ENCODE data around the gene CNOT1.

CNOT1 gene

GRCh38 chr16:58516768-58517107, 112.9 kb downstream of the CNOT1 start:
- DNase-seq (ENCODE audit: low read depth in 2 of 2): no peak

GRCh38 chr16:58515871-58516767, 113.5 kb downstream of the CNOT1 start:
- peak in 1 of 2 donors; percentile 27 for DNase-seq (ENCODE audit: low read depth in 2 of 2)

DNA sequence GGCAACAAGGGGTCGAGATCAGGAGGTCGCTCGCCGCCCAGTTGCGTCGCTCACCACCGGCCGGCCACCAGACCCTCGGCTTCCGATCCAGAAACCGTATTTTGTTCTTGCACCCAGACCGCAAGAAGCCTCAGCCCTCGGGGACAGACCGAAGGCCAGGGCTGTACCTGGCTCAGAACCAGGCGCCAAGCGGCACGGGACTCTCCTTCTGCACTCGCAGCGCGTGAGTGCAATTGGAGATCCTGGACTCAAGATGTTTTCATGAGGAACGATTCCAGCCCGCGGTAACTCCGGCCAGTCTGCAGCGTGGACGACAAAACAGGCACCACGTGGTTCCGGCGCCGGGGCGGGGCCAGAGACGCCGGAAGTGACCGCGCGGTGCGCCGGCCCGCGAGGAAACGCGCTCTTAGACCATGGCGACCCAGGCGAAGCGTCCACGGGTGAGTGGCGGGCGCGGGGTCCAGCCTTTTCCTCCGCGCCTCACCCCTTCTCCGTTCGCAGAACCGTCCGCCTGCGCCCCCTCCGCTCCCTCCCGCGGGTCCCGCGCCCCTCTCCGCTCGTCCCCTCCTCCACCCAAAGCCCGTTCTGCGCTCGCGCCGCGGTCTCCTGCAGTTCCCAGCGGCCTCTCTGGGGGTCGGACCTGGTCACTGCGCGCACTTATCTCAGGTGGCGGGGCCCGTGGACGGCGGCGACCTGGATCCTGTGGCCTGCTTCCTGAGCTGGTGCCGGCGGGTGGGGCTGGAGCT, 114.3 kb downstream of the CNOT1 start, which contains the start of gene SETD6:
TSS of gene SETD6 (plus strand) at position 393 of the 746 bp plus-strand sequence. CDS start at position 414, 21 bp downstream.
- peak; percentile 71 to 75 for DNase-seq (ENCODE audit: low read depth in 2 of 2)

GRCh38 chr16:58513874-58514273, 115.8 kb downstream of the CNOT1 start:
- no peak for DNase-seq (ENCODE audit: low read depth in 2 of 2)

GRCh38 chr16:58511933-58512815, 117.5 kb downstream of the CNOT1 start:
- peak; percentile 55 to 58 for DNase-seq (ENCODE audit: low read depth in 2 of 2)

- no peak for DNase-seq (ENCODE audit: low read depth in 2 of 2)
These were observed 118.6 kb downstream of the CNOT1 start for GRCh38 chr16:58510776-58511628.

DNA sequence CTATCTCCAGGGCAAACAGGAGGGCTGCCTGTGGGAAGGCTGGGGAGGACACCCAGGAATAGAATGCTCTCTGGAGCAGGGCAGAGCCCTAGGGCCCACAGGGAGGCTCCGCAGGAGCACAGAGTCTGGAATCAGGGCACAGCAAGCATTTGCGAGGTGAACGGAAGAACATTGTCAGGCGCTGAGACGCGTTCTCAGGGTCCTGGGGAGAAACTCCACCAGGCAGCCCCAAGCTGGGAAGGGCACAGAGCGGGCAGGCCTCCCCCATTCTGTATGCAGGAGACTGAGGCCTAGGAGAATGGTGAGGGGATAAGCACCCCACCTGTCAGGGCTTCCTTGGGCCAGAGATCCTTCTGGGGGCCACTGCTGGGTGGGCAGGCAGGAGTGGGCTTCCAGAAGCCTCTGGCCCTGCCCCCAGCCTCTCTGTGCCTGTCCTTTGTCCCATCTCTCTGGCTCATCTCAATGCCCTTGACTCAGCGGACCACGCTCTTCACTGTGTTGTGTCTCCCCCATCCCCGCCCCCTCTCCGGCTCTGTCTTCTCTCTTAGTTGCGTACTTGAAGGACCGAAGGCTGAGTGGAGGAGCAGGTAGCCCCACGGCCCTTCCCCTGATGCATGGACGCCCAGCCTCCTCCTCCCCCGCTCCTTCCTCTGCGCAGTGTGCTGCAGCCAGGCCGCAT, 119.4 kb downstream of the CNOT1 start:
- no peak for DNase-seq (ENCODE audit: low read depth in 2 of 2)

DNA sequence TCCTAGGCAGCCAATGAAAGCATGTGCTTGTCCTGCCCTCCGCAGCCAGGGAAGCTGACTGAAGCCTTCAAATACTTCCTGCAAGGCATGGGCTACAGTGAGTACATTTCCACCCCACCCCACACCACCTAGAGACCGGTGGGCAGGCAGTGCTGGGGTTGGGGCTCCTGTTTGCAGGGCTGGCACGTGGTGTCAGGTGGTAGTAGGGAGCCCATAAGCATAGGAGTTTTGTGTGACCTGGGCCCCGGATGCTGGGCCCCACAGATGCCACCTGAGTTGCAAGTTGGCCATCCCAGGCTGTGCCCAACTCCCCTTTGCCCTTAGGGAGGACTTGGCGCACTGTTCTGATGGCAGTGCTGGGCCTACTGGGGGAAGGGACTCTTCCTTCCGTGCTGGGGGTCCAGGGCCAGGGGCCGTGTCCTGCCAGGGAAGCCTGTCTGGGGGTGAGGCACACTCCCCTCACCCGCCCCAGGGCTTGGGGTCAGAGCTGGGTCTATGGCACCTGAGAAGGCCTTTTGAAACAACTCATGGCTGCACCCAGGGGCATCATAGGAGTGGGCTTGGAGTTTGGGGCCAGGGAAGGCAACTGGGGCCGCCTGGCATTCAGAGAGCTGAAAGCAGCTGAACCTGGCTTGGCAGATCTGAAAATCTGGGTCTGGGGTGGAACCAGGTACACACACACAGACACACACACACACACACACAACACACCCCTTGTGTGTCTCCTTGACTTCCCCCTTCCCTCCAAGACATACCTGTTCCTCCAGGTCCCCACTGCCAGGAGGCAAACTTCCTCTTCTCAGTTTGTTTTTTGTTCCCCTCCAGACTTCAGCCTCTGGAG, 120.2 kb downstream of the CNOT1 start:
- DNase-seq (ENCODE audit: low read depth in 2 of 2): no peak

GRCh38 chr16:58508671-58509251, 120.9 kb downstream of the CNOT1 start:
- DNase-seq (ENCODE audit: low read depth in 2 of 2): no peak

GRCh38 chr16:58507963-58508670, 121.5 kb downstream of the CNOT1 start:
- no peak for DNase-seq (ENCODE audit: low read depth in 2 of 2)

- no peak for DNase-seq (ENCODE audit: low read depth in 2 of 2)
These were observed 122.2 kb downstream of the CNOT1 start for GRCh38 chr16:58507195-58507962.

GRCh38 chr16:58506241-58507194, 123.1 kb downstream of the CNOT1 start:
- no peak for DNase-seq (ENCODE audit: low read depth in 2 of 2)

DNA sequence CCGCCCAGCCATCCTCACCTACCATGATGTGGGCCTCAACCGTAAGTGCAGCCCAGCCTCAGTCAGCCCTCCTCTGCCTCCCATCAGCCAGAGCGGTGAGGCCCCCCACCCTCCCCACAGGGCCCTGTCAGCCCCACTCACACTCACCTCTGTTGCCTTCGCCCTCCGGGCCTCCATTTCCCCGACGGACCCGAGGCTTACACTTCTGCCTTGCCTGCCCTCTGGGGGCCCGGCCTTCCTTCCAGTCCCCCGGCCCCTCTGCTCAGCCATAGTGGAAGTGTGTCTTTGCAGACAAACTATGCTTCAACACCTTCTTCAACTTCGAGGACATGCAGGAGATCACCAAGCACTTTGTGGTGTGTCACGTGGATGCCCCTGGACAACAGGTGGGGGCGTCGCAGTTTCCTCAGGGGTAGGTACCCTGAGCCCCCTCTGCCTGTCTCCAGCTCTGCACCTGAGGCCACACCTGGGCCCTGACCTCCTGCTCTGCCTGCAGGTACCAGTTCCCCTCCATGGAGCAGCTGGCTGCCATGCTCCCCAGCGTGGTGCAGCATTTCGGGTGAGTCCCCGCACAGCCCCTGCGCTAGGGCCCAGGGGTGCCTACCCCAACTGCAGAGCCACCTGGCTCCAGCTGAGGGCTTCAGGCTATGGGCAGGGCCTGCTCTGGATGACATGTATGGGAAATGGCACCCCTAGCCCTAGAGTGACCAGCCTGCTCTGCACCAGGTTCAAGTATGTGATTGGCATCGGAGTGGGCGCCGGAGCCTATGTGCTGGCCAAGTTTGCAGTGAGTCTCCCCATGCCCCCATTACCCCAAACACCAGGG, 125.5 kb downstream of the CNOT1 start:
- DNase-seq (ENCODE audit: low read depth in 2 of 2): no peak

- no peak for DNase-seq (ENCODE audit: low read depth in 2 of 2)
These were observed 126.3 kb downstream of the CNOT1 start for GRCh38 chr16:58503166-58503862.
